ENCODE results near the gene SPATA1. TPM values are rescaled to one million over a fixed set of nuclear protein-coding genes. Genes with fewer than 3 reads are reported as not detected.

The SPATA1 gene
- total and polyA plus RNA-seq, 2 of the 8 experiments (the other 6 are each of a cell fraction or from before 2014, with no cell fraction given): 0.51 to 1.1 TPM

- TF ChIP-seq NRF1 (IDR thresholded peaks at IDR 0.05; ENCODE audit: low read depth, low read length): no peak
- no peak for TF ChIP-seq EP300 (IDR thresholded peaks at IDR 0.05; ENCODE audit: borderline replicate concordance in 1 of 2, low read depth in 2 of 2, low read length in 2 of 2)
- no peak for TF ChIP-seq CHD1 (IDR thresholded peaks at IDR 0.05; ENCODE audit: low read depth, low read length)
- TF ChIP-seq POU5F1 (IDR thresholded peaks at IDR 0.05; ENCODE audit: low read depth, low read length): no peak
- TF ChIP-seq SIN3A (conservative IDR thresholded peaks at IDR 0.05 in 1 of 2, IDR thresholded peaks at IDR 0.05 in 1 of 2; ENCODE audit: low read depth in 1 of 2, low read length in 2 of 2): no peak
Measured at GRCh38 chr1:84615790-84616189, 109.6 kb downstream of the SPATA1 start (continued).

Other genes with a start within 250 kb of the SPATA1 start
- 1.8 and 2.3 TPM in 2 replicates for gene SAMD13, start 204.7 kb upstream of the SPATA1 start, total RNA-seq (2021; fragmentation: NEBNext Ultra II Directional; extraction: Animal tissue kit (Norgen Biotek cat#: 25700))
- gene SAMD13, start 204.7 kb upstream of the SPATA1 start, polyA plus RNA-seq (2011; rRNA removed): 0.66 and 0.86 TPM in 2 replicates
- not detected in 2 replicates for gene DNASE2B, start 107.9 kb upstream of the SPATA1 start, total RNA-seq (2021; fragmentation: NEBNext Ultra II Directional; extraction: Animal tissue kit (Norgen Biotek cat#: 25700))
- not detected in 2 replicates for gene DNASE2B, start 107.9 kb upstream of the SPATA1 start, polyA plus RNA-seq (2011; rRNA removed)
- 41.8 and 42.4 TPM in 2 replicates for gene RPF1, start 27.1 kb upstream of the SPATA1 start, total RNA-seq (2021; fragmentation: NEBNext Ultra II Directional; extraction: Animal tissue kit (Norgen Biotek cat#: 25700))
- 10.4 and 18.7 TPM in 2 replicates for gene RPF1, start 27.1 kb upstream of the SPATA1 start, polyA plus RNA-seq (2011; rRNA removed)
- gene GNG5, start 195 bp downstream of the SPATA1 start, total RNA-seq (2021; fragmentation: NEBNext Ultra II Directional; extraction: Animal tissue kit (Norgen Biotek cat#: 25700)): 94.0 and 109 TPM in 2 replicates
- 89.8 and 104 TPM in 2 replicates for gene GNG5, start 195 bp downstream of the SPATA1 start, polyA plus RNA-seq (2011; rRNA removed)
- 4.1 and 4.5 TPM in 2 replicates for gene CTBS, start 68.1 kb downstream of the SPATA1 start, total RNA-seq (2021; fragmentation: NEBNext Ultra II Directional; extraction: Animal tissue kit (Norgen Biotek cat#: 25700))
- 2.1 and 3.3 TPM in 2 replicates for gene CTBS, start 68.1 kb downstream of the SPATA1 start, polyA plus RNA-seq (2011; rRNA removed)
- gene SSX2IP, start 184.1 kb downstream of the SPATA1 start, total RNA-seq (2021; fragmentation: NEBNext Ultra II Directional; extraction: Animal tissue kit (Norgen Biotek cat#: 25700)): 29.2 and 31.3 TPM in 2 replicates
- gene SSX2IP, start 184.1 kb downstream of the SPATA1 start, polyA plus RNA-seq (2011; rRNA removed): 2.2 and 4.0 TPM in 2 replicates